ENCODE results near the gene GNAS-AS1. TPM values are rescaled to one million over a fixed set of nuclear protein-coding genes. Genes with fewer than 3 reads are reported as not detected.

Gene GNAS-AS1
- total and polyA plus RNA-seq, 10 of the 15 experiments (the other 5 are each of a cell fraction or from before 2014, with no cell fraction given), result 0.06 to 2.7 (median 1.2) TPM

- intact Hi-C loops (cut with micrococcal nuclease; ENCODE audit: unreplicated experiment) (no loop called here), in situ Hi-C loops (cut with MboI) (no loop called here)
- no peaks in the 10 kb centered on the region for H3K27me3 ChIP-seq (replicated peaks in 1 of 2; ENCODE audit: control insufficient read depth in 2 of 2, insufficient read depth in 2 of 2, low read length in 1 of 2)
- H3K9ac ChIP-seq (ENCODE audit: control insufficient read depth, insufficient read depth, low read length), result peak overlapping the region; percentile 78
- no peak for ATAC-seq
- no peak overlapping the region for H2AFZ ChIP-seq (ENCODE audit: control insufficient read depth, low read depth, low read length)
- peak overlapping the region; percentile 87 for H3K27ac ChIP-seq (ENCODE audit: control insufficient read depth, insufficient read depth)
- H3K4me2 ChIP-seq (ENCODE audit: control insufficient read depth, insufficient read depth), result peak overlapping the region; percentile 23; the same call in 1 of the 2 replicates
- no peak for FAIRE-seq
- no peak for DNase-seq (ENCODE audit: low read depth, low spot score)
- peaks cover 43% of the 10 kb centered on the region for H3K79me2 ChIP-seq (ENCODE audit: control insufficient read depth, insufficient read depth, low read length)
- peaks cover 5% of the 10 kb centered on the region; the same call in 1 of the 2 replicates for H4K20me1 ChIP-seq (ENCODE audit: control insufficient read depth, insufficient read depth)
- H3K9me3 ChIP-seq (replicated peaks; ENCODE audit: control insufficient read depth, insufficient read depth, low read length), result no peaks in the 10 kb centered on the region
- ChIA-PET RAD21 (ENCODE audit: unreplicated experiment) (interaction anchor here (0.8 to 1.1 kb wide), 3 partner anchors 117 to 142 kb away, joined by 3 read pairs; partner anchors contain the start of gene ATP5F1E), CTCF (no interaction called here), SMC1A (ENCODE audit: uncharacterized antibody, unreplicated experiment) (interaction anchor here (0.8 to 0.9 kb wide), 2 partner anchors 93 to 116 kb away, joined by 3 to 4 read pairs; no protein-coding TSS in a partner anchor), POLR2A (interaction anchor here (1.0 to 1.5 kb wide), 3 partner anchors 18 to 143 kb away, joined by 4 to 5 read pairs (median 5); partner anchors contain the start of genes ATP5F1E and NELFCD)
- no TSS peak for BruUV-seq (replicated peaks)
- TF ChIP-seq ZSCAN29 (IDR thresholded peaks at IDR 0.05) (0 out of 2 replicates have a peak, but pooled peaks have one; percentile 1), NBN (IDR thresholded peaks at IDR 0.05) (no peak)
- peak overlapping the region; percentile 76 for H3K4me3 ChIP-seq
- no peaks in the 10 kb centered on the region for H3K36me3 ChIP-seq (ENCODE audit: control insufficient read depth in 2 of 2, insufficient read depth in 2 of 2, low read length in 1 of 2)
- 53% methylated on average over 29 of the region's 35 CpGs for WGBS (ENCODE audit: insufficient coverage, insufficient replicate concordance, low lambda C conversion rate, missing lambda C conversion rate)
- H3K4me1 ChIP-seq (ENCODE audit: control insufficient read depth, insufficient read depth, low read length), result peaks cover 18% of the 10 kb centered on the region
These were observed 38.6 kb upstream of the GNAS-AS1 start for GRCh38 chr20:58889334-58889760.

DNA sequence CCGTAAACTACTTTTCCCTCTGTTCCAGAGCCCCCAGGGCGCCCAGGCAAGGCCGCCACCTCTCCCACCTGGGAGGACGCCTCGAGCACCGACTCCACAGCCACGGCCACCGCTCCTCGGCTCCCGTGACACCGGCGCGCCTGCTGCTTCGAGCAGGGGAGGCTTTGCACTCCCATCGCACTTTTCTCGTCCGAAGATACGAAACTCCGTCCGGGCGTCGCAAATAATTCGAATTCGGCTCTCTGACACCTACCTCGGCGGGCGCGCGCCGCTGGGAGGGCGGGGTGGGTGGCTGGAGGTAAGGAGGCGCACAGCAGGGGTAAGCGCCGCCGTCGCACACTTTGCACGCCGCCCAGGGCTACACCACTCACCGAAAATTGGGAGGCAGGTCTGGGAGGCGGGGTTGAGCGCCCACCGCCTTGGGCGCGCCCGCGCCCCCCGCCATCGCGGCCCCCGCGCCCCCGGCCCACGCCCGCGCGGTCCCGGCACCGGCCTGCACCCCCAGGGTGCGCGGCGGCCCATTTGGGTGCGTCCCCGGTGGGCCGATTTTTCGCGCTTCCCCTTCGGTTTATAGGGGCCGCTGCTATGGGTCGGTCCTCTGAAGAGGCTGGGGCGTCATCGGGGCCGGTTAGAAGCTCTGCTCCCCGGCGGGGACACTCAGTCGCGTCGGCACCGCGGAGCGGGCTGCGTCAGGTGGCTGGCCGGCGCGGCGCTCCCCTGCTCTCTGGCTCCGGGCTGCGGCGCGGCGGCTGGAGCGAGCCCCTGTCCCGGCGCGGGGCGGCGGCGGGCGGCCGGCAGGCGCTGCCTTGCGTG, 38.0 kb upstream of the GNAS-AS1 start:
- no peak for FAIRE-seq
- Histone ChIP-seq H3K9ac (ENCODE audit: control insufficient read depth, insufficient read depth, low read length) (peak overlapping the region; percentile 78), H3K79me2 (ENCODE audit: control insufficient read depth, insufficient read depth, low read length) (peaks cover 37% of the 10 kb centered on the region), H2AFZ (ENCODE audit: control insufficient read depth, low read depth, low read length) (peak overlapping the region; percentile 69), H3K36me3 (ENCODE audit: control insufficient read depth in 2 of 2, insufficient read depth in 2 of 2, low read length in 1 of 2) (no peaks in the 10 kb centered on the region), H4K20me1 (ENCODE audit: control insufficient read depth, insufficient read depth) (peaks cover 3% of the 10 kb centered on the region; the same call in 1 of the 2 replicates), H3K27me3 (replicated peaks in 1 of 2; ENCODE audit: control insufficient read depth in 2 of 2, insufficient read depth in 2 of 2, low read length in 1 of 2) (no peaks in the 10 kb centered on the region), H3K4me2 (ENCODE audit: control insufficient read depth, insufficient read depth) (peak overlapping the region; percentile 52), H3K4me3 (peak overlapping the region; percentile 76), H3K4me1 (ENCODE audit: control insufficient read depth, insufficient read depth, low read length) (peaks cover 16% of the 10 kb centered on the region), H3K27ac (ENCODE audit: control insufficient read depth, insufficient read depth) (peak overlapping the region; percentile 87), H3K9me3 (replicated peaks; ENCODE audit: control insufficient read depth, insufficient read depth, low read length) (no peaks in the 10 kb centered on the region)
- no peak for DNase-seq (ENCODE audit: low read depth, low spot score)
- RAD21 ChIA-PET (ENCODE audit: unreplicated experiment), result interaction anchor here (0.8 kb wide), 1 partner anchor 143 kb away, joined by 3 read pairs; the partner anchor contains the start of gene ATP5F1E
- BruUV-seq (replicated peaks), result no TSS peak
- CTCF ChIA-PET, result no interaction called here
- ATAC-seq, result peak; percentile 46
- intact Hi-C loops (cut with micrococcal nuclease; ENCODE audit: unreplicated experiment) (no loop called here), in situ Hi-C loops (cut with MboI) (no loop called here)
- SMC1A ChIA-PET (ENCODE audit: uncharacterized antibody, unreplicated experiment), result no interaction called here
- WGBS (ENCODE audit: insufficient coverage, insufficient replicate concordance, low lambda C conversion rate, missing lambda C conversion rate), result 49% methylated on average over 74 of the region's 101 CpGs
- POLR2A ChIA-PET, result interaction anchor here (0.6 to 1.5 kb wide), 3 partner anchors 19 to 143 kb away, joined by 4 to 5 read pairs (median 4); partner anchors contain the start of gene ATP5F1E
- TF ChIP-seq NFXL1 (IDR thresholded peaks at IDR 0.05; ENCODE audit: borderline replicate concordance) (no peak), E4F1 (IDR thresholded peaks at IDR 0.05; ENCODE audit: borderline replicate concordance, partially characterized antibody) (no peak), ELK1 (IDR thresholded peaks at IDR 0.05; ENCODE audit: low read depth, low read length) (no peak), SIX5 (IDR thresholded peaks at IDR 0.05; ENCODE audit: low read depth, low read length, severe bottlenecking) (no peak), YY1 (IDR thresholded peaks at IDR 0.05; ENCODE audit: low read depth, low read length) (peak; percentile 63), GATAD2B (conservative IDR thresholded peaks at IDR 0.05; ENCODE audit: low read depth) (0 out of 2 replicates have a peak, but pooled peaks have one; percentile 23)
